ENCODE measurements around the gene DDX3X.

DNA sequence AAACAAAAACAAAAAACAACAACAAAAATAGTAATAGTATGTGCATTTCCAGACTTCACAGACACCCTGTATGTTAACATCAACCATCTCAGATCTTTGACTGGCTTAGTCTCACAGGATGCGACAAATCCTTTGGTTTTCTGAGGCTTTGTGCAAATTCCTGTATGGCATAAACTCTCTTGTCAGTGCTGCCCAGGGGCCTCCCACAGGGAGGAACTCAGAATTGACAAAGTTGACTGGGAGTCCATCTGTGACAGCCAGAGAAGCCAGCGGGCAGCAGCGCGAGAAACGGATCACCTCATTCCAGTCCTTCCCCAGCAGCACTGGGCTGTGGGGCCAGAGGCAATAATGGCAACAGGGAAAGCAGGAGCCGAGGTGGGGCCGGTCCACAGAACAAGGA lies 19.1 kb upstream of the DDX3X start:
- TF ChIP-seq, protein P1, sequence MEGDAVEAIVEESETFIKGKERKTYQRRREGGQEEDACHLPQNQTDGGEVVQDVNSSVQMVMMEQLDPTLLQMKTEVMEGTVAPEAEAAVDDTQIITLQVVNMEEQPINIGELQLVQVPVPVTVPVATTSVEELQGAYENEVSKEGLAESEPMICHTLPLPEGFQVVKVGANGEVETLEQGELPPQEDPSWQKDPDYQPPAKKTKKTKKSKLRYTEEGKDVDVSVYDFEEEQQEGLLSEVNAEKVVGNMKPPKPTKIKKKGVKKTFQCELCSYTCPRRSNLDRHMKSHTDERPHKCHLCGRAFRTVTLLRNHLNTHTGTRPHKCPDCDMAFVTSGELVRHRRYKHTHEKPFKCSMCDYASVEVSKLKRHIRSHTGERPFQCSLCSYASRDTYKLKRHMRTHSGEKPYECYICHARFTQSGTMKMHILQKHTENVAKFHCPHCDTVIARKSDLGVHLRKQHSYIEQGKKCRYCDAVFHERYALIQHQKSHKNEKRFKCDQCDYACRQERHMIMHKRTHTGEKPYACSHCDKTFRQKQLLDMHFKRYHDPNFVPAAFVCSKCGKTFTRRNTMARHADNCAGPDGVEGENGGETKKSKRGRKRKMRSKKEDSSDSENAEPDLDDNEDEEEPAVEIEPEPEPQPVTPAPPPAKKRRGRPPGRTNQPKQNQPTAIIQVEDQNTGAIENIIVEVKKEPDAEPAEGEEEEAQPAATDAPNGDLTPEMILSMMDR (IDR thresholded peaks at IDR 0.05) = no peak
- no peak for TF ChIP-seq POLR2A (IDR thresholded peaks at IDR 0.05)
